Neutrophil (primary cell): ENCODE data around the gene SPINK6.

Experiments used
- H3K27ac ChIP-seq: fragments of 200-600 bp; sonication (generic); 2 replicates; pipeline ENCODE4 v1.5.1; 2016; ENCODE audit warnings: mild to moderate bottlenecking, moderate library complexity
- H3K27me3 ChIP-seq: fragments of 200-600 bp; sonication (generic); 2 replicates; pipeline ENCODE4 v1.6.0; 2016; ENCODE audit warnings: mild to moderate bottlenecking
- H3K36me3 ChIP-seq: fragments of 200-600 bp; sonication (generic); 2 replicates; pipeline ENCODE4 v1.5.1; 2017
- H3K4me1 ChIP-seq, 2 experiments: fragments of 200-600 bp in 1 of 2; sonication (generic) in 1 of 2; 1 replicate in 1 of 2; 2 replicates in 1 of 2; pipeline versions ENCODE4 v1.5.1 to v1.6.1; 2013 to 2016; ENCODE audit warnings: low read depth in 1 of 2, low read length in 1 of 2, mild to moderate bottlenecking in 1 of 2, moderate library complexity in 1 of 2; ENCODE audit not compliant: control insufficient read depth in 1 of 2, insufficient read depth in 1 of 2
- H3K4me3 ChIP-seq, 2 experiments: fragments of 200-600 bp in 1 of 2; sonication (generic) in 1 of 2; 1 replicate in 1 of 2; 2 replicates in 1 of 2; pipeline ENCODE4 v1.5.1; 2013 to 2016; ENCODE audit warnings: low read depth in 1 of 2, low read length in 1 of 2, mild to moderate bottlenecking in 1 of 2, moderate library complexity in 1 of 2
- H3K9me3 ChIP-seq: fragments of 200-600 bp; sonication (generic); 2 replicates; pipeline ENCODE4 v1.5.1; 2016
- TF ChIP-seq, protein P1 (sequence below): fragments of 200-600 bp; sonication (generic); IDR thresholded peaks from 2 replicates; pipeline ENCODE4 v1.5.1; 2016; ENCODE audit warnings: antibody characterized with exemption

Gene SPINK6

DNA sequence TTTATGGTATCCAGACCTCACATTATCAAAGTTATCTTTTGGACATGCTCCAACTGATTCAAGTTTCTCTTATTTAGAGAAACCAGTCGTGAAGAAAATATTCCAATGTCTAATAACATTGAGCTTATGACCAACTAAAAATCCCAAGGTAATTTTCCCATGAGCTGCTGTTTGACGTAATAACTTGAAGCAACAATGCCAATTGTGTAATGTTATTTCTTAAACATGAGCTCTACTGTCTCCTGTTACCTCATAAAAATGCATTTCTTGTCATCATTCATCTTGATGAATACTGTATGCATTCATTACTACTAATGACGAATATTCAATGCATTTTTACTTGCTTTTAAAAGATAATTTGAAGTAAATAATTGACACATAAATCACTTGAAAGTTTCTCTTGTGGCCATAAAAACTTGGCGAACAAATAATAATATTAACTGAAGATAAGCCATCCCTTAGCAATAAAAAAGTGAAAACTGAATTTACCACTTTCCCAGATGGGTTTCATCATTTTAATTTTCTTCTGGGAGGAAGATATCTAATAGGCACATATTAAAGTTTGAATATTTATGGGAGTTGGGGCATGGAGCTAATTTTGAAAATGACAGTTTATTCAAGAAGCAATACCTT is 35.1 kb downstream of the SPINK6 start:
- TF ChIP-seq, protein P1, sequence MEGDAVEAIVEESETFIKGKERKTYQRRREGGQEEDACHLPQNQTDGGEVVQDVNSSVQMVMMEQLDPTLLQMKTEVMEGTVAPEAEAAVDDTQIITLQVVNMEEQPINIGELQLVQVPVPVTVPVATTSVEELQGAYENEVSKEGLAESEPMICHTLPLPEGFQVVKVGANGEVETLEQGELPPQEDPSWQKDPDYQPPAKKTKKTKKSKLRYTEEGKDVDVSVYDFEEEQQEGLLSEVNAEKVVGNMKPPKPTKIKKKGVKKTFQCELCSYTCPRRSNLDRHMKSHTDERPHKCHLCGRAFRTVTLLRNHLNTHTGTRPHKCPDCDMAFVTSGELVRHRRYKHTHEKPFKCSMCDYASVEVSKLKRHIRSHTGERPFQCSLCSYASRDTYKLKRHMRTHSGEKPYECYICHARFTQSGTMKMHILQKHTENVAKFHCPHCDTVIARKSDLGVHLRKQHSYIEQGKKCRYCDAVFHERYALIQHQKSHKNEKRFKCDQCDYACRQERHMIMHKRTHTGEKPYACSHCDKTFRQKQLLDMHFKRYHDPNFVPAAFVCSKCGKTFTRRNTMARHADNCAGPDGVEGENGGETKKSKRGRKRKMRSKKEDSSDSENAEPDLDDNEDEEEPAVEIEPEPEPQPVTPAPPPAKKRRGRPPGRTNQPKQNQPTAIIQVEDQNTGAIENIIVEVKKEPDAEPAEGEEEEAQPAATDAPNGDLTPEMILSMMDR: no peak
- Histone ChIP-seq H3K4me1 (no peaks in the 10 kb centered on the region), H3K4me3 (no peak overlapping the region), H3K27ac (no peak overlapping the region), H3K36me3 (no peaks in the 10 kb centered on the region), H3K9me3 (no peaks in the 10 kb centered on the region), H3K27me3 (no peaks in the 10 kb centered on the region)

DNA sequence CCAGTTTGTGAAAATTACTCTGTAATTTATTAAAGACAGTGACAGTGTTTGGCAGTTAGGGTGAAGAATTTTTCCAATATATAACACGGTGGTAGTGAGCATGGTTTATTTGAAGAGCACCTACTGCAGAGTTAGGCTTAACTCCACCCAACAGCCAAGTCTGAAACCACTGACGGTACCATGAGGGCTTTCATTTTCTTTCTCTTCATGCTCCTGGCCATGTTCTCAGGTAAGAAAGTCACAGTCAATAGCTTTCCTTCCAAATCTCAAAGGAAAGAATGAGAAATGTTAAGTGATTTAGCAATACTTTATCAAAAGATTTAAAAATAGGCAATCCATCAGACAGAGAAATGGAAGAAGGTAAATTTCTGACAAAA is 35.6 kb downstream of the SPINK6 start, which contains the start of gene MARCOL:
Gene MARCOL (plus strand): TSS at position 108 of the 377 bp plus-strand sequence. CDS start 73 bp downstream, at position 181.
- TF ChIP-seq, protein P1: no peak
- no peak within 1 kb of the TSS for H3K27ac ChIP-seq
- H3K36me3 ChIP-seq: no peaks in the 10 kb centered on the region
- no peak within 1 kb of the TSS for H3K4me3 ChIP-seq
- H3K4me1 ChIP-seq: no peaks in the 10 kb centered on the region
- H3K9me3 ChIP-seq: no peaks in the 10 kb centered on the region
- no peaks in the 10 kb centered on the region for H3K27me3 ChIP-seq

DNA sequence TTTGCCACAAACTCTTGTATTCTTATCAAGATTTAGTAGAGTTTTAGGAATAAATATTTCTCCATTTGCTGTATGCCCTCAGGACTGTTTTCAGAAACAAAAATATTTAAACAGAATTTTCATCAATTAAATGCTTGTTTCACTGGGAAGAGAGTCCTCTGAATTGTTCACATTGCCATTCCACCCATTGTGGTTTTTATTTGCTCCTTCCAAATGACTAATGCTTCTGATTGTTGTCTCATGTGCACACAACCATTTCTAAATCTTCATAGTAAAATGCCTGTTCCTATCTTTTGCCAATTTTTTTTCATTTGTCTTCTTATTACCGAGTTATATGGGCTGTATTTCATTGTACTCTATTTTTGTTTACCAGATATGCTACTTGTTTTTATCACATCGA is 46.1 kb downstream of the SPINK6 start:
- Histone ChIP-seq H3K9me3 (no peaks in the 10 kb centered on the region), H3K27ac (no peak overlapping the region), H3K27me3 (no peaks in the 10 kb centered on the region), H3K36me3 (no peaks in the 10 kb centered on the region), H3K4me3 (no peak overlapping the region), H3K4me1 (no peaks in the 10 kb centered on the region)
- TF ChIP-seq, protein P1: no peak

DNA sequence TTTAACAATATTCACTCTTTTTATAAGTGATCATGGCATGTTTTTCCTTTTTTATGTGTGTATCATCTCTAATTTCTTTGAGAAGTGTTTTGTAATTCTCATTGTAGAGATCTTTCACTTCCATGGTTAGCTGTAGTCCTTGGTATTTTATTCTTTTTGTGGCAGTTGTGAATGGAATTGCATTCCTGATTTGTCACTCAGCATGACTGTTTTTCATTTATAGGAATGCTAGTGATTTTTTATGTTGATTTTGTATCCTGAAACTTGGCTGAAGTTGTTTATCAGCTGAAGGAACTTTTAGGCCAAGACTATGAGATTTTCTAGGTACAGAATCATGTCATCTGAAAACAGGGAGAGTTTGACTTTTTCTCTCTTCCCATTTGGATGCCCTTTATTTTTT is 52.6 kb downstream of the SPINK6 start:
- Histone ChIP-seq H3K36me3 (no peaks in the 10 kb centered on the region), H3K27ac (no peak overlapping the region), H3K4me1 (no peaks in the 10 kb centered on the region), H3K9me3 (no peaks in the 10 kb centered on the region), H3K4me3 (no peak overlapping the region), H3K27me3 (no peaks in the 10 kb centered on the region)
- TF ChIP-seq, protein P1: no peak

DNA sequence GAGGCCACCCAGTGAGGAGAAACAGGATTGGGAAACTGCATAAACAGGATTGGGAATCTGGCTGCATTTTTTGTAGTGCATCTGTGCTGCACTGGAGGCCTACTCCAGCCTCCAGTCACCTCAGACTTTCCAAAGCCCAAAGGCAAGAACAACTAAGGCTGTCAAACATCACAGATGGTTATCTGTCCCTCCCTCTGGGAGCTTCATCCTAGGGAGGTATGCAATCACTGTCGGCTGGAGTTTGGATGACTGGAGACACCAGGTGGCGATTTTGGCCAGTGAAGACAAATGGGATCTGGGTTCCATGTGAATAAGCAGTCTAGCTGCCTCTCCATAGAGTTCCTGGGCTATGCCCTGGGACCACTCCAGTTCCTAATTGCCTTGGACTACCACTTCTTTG is 56.4 kb downstream of the SPINK6 start:
- Histone ChIP-seq H3K4me1 (no peaks in the 10 kb centered on the region), H3K27ac (no peak overlapping the region), H3K9me3 (no peaks in the 10 kb centered on the region), H3K36me3 (no peaks in the 10 kb centered on the region), H3K27me3 (no peaks in the 10 kb centered on the region), H3K4me3 (no peak overlapping the region)
- TF ChIP-seq, protein P1: no peak
